Gastrocnemius medialis (tissue), 4 donors: ENCODE data around the gene KAZN.

ENCODE experiments used
- CTCF ChIP-seq, 5 experiments: fragments of 450-650 bp in 3 of 5; fragments of 200-600 bp in 2 of 5; sonication (generic) in 2 of 5; IDR thresholded peaks in 4 of 5; conservative IDR thresholded peaks in 1 of 5; 1 replicate in 4 of 5; 2 replicates in 1 of 5; pipeline ENCODE4 v1.5.1; 2016 to 2019; ENCODE audit warnings: antibody characterized with exemption in 5 of 5, mild to moderate bottlenecking in 3 of 5, moderate library complexity in 3 of 5
- POLR2A ChIP-seq, 2 donors: fragments of 450-650 bp; IDR thresholded peaks; one replicate each; pipeline ENCODE4 v1.6.1; 2017; ENCODE audit warnings: antibody characterized with exemption in 2 of 2, mild to moderate bottlenecking in 2 of 2, moderate library complexity in 2 of 2

- no peak for TF ChIP-seq CTCF (IDR thresholded peaks at IDR 0.05 in 4 of 5, conservative IDR thresholded peaks at IDR 0.05 in 1 of 5)
- TF ChIP-seq POLR2A (IDR thresholded peaks at IDR 0.05) = no peak
Measured at GRCh38 chr1:14988636-14989035, 390.2 kb downstream of the KAZN start.
